Thoracic aorta (tissue), 2 donors: ENCODE measurements around the gene LTBR. TPM values are rescaled to one million over a fixed set of nuclear protein-coding genes. Genes with fewer than 3 reads are reported as not detected.

Source experiments
- ATAC-seq: fragments of 150-250 bp; one replicate; pipeline ENCODE4 v1.8.0; 2017; ENCODE audit warnings: low read depth; ENCODE audit not compliant: insufficient number of reproducible peaks, low FRiP score
- DNase-seq: peaks from one replicate; pipeline ENCODE4 v3.0.0-alpha.2; 2020; ENCODE audit warnings: low spot score
- H3K27ac ChIP-seq, 2 donors: fragments of 200-600 bp; sonication (generic); 1 replicate in 1 of 2; 2 replicates in 1 of 2; pipeline ENCODE4 v1.5.1; 2016; ENCODE audit warnings: mild to moderate bottlenecking in 2 of 2, moderate library complexity in 2 of 2
- H3K27me3 ChIP-seq: fragments of 200-600 bp; sonication (generic); replicated peaks from 2 replicates; pipeline ENCODE4 v1.6.0; 2016; ENCODE audit warnings: mild to moderate bottlenecking; ENCODE audit not compliant: insufficient read depth
- H3K36me3 ChIP-seq: fragments of 200-600 bp; sonication (generic); one replicate; pipeline ENCODE4 v1.5.1; 2016
- H3K4me1 ChIP-seq, 2 donors: fragments of 200-600 bp; sonication (generic); 1 replicate in 1 of 2; 2 replicates in 1 of 2; pipeline versions ENCODE4 v1.5.1 to v1.6.0; 2016; ENCODE audit warnings: low read depth in 2 of 2, mild to moderate bottlenecking in 1 of 2; ENCODE audit not compliant: control insufficient read depth in 1 of 2
- H3K4me3 ChIP-seq: fragments of 200-600 bp; sonication (generic); 2 replicates; pipeline ENCODE4 v1.5.1; 2016; ENCODE audit warnings: mild to moderate bottlenecking
- H3K9me3 ChIP-seq: fragments of 200-600 bp; sonication (generic); 2 replicates; pipeline ENCODE4 v1.5.1; 2016
- CTCF ChIP-seq: fragments of 200-600 bp; sonication (generic); IDR thresholded peaks from one replicate; pipeline ENCODE4 v1.5.1; 2019; ENCODE audit warnings: antibody characterized with exemption
- total RNA-seq, 2 donors: library from RNA; depleted of rRNA; stranded (reverse); fragments of >200 nt; gene quantifications; one replicate each; pipeline versions ENCODE4 v1.1.0 to v1.2.3, GENCODE V29; 2016

Gene LTBR
- total RNA-seq, 2 donors from 2014 or later: 176 to 217 TPM

- H3K27me3 ChIP-seq: no peaks in the 10 kb centered on the region
- no peak overlapping the region for H3K27ac ChIP-seq
- H3K4me3 ChIP-seq: no peak overlapping the region
- no peak for TF ChIP-seq CTCF
- no peak for ATAC-seq
- peaks cover 9 to 23% of the 10 kb centered on the region in 2 donors for H3K4me1 ChIP-seq
- no peak for DNase-seq
- H3K9me3 ChIP-seq: no peaks in the 10 kb centered on the region
- no peaks in the 10 kb centered on the region for H3K36me3 ChIP-seq
Measured at GRCh38 chr12:6428326-6428725, 44.4 kb downstream of the LTBR start.

- Histone ChIP-seq H3K9me3 (no peaks in the 10 kb centered on the region), H3K27me3 (no peaks in the 10 kb centered on the region), H3K36me3 (no peaks in the 10 kb centered on the region), H3K27ac (peak overlapping the region; percentile 82 to 92), H3K4me3 (peak overlapping the region; percentile 67), H3K4me1 (peaks cover 9 to 16% of the 10 kb centered on the region in 2 donors)
- ATAC-seq (peak; percentile 97), DNase-seq (peak; percentile 94)
- no peak for TF ChIP-seq CTCF
Measured at GRCh38 chr12:6430124-6430989, 46.4 kb downstream of the LTBR start.

- no peaks in the 10 kb centered on the region for H3K27me3 ChIP-seq
- H3K27ac ChIP-seq: no peak overlapping the region
- ATAC-seq (no peak), DNase-seq (no peak)
- H3K9me3 ChIP-seq: no peaks in the 10 kb centered on the region
- TF ChIP-seq CTCF: no peak
- peaks cover 9 to 16% of the 10 kb centered on the region in 2 donors for H3K4me1 ChIP-seq
- no peaks in the 10 kb centered on the region for H3K36me3 ChIP-seq
- no peak overlapping the region for H3K4me3 ChIP-seq
Measured at GRCh38 chr12:6432991-6433390, 49.0 kb downstream of the LTBR start.

- ATAC-seq: no peak
- TF ChIP-seq CTCF: no peak
- Histone ChIP-seq H3K27ac (no peak overlapping the region), H3K36me3 (no peaks in the 10 kb centered on the region), H3K4me1 (peaks cover 9 to 16% of the 10 kb centered on the region in 2 donors), H3K27me3 (no peaks in the 10 kb centered on the region), H3K9me3 (no peaks in the 10 kb centered on the region), H3K4me3 (no peak overlapping the region)
- no peak for DNase-seq
Measured at GRCh38 chr12:6434205-6435140, 50.5 kb downstream of the LTBR start.
